ENCODE measurements around the gene FGFBP3.
"Not testable (repeated sequence)": the region's sequence is repeated elsewhere in the genome, so short reads cannot be mapped to it uniquely, and the experiment has no call there.

FGFBP3 gene

GRCh38 chr10:91896212-91896756 lies 13.0 kb downstream of the FGFBP3 start:
- Histone ChIP-seq H3K4me1 (ENCODE audit: insufficient read depth, low read length, severe bottlenecking) (no peaks in the 10 kb centered on the region), H3K9me3 (ENCODE audit: low read length) (no peaks in the 10 kb centered on the region)

GRCh38 chr10:91894261-91894685 lies 15.0 kb downstream of the FGFBP3 start:
- H3K9ac ChIP-seq (ENCODE audit: low read length); H3K27ac ChIP-seq (ENCODE audit: low read depth, low read length, poor library complexity, severe bottlenecking); H3F3A ChIP-seq (ENCODE audit: insufficient read depth, low read length); H3K9me2 ChIP-seq (ENCODE audit: low read depth, low read length); H3K4me2 ChIP-seq (ENCODE audit: low read length); H3K27me3 ChIP-seq (ENCODE audit: insufficient read depth, low read length); H3K9me3 ChIP-seq (ENCODE audit: low read length); H3K4me3 ChIP-seq (ENCODE audit: low read depth, low read length, poor library complexity, severe bottlenecking); H2AFZ ChIP-seq (ENCODE audit: low read length); H4K20me1 ChIP-seq (ENCODE audit: insufficient read depth, low read length); H3K4me1 ChIP-seq (ENCODE audit: insufficient read depth, low read length, severe bottlenecking); H3K79me2 ChIP-seq (ENCODE audit: insufficient read depth, low read length); H3K36me3 ChIP-seq (ENCODE audit: insufficient read depth, low read length): not testable (repeated sequence)

More at GRCh38 chr10:91896212-91896756, 13.0 kb downstream of the FGFBP3 start:
- Histone ChIP-seq H3F3A (ENCODE audit: insufficient read depth, low read length) (no peaks in the 10 kb centered on the region), H3K36me3 (ENCODE audit: insufficient read depth, low read length) (no peaks in the 10 kb centered on the region), H3K9me2 (ENCODE audit: low read depth, low read length) (no peaks in the 10 kb centered on the region), H3K27ac (ENCODE audit: low read depth, low read length, poor library complexity, severe bottlenecking) (no peak overlapping the region), H3K4me3 (ENCODE audit: low read depth, low read length, poor library complexity, severe bottlenecking) (no peak overlapping the region), H4K20me1 (ENCODE audit: insufficient read depth, low read length) (no peaks in the 10 kb centered on the region), H3K9ac (ENCODE audit: low read length) (no peak overlapping the region), H3K4me2 (ENCODE audit: low read length) (no peak overlapping the region), H3K27me3 (ENCODE audit: insufficient read depth, low read length) (no peaks in the 10 kb centered on the region), H3K79me2 (ENCODE audit: insufficient read depth, low read length) (no peaks in the 10 kb centered on the region), H2AFZ (ENCODE audit: low read length) (no peak overlapping the region)
- no peak for TF ChIP-seq CTCF (IDR thresholded peaks at IDR 0.05; ENCODE audit: low read length)
- no peak for TF ChIP-seq EZH2 (IDR thresholded peaks at IDR 0.05; ENCODE audit: borderline replicate concordance, low read length)

- Histone ChIP-seq H3K4me3 (ENCODE audit: low read depth, low read length, poor library complexity, severe bottlenecking) (no peak overlapping the region), H3K9ac (ENCODE audit: low read length) (no peak overlapping the region), H3K36me3 (ENCODE audit: insufficient read depth, low read length) (no peaks in the 10 kb centered on the region), H3K79me2 (ENCODE audit: insufficient read depth, low read length) (no peaks in the 10 kb centered on the region), H3K9me2 (ENCODE audit: low read depth, low read length) (no peaks in the 10 kb centered on the region), H3K27ac (ENCODE audit: low read depth, low read length, poor library complexity, severe bottlenecking) (no peak overlapping the region), H3K27me3 (ENCODE audit: insufficient read depth, low read length) (no peaks in the 10 kb centered on the region), H3K4me2 (ENCODE audit: low read length) (no peak overlapping the region), H3F3A (ENCODE audit: insufficient read depth, low read length) (no peaks in the 10 kb centered on the region), H4K20me1 (ENCODE audit: insufficient read depth, low read length) (no peaks in the 10 kb centered on the region), H3K9me3 (ENCODE audit: low read length) (no peaks in the 10 kb centered on the region), H3K4me1 (ENCODE audit: insufficient read depth, low read length, severe bottlenecking) (no peaks in the 10 kb centered on the region), H2AFZ (ENCODE audit: low read length) (no peak overlapping the region)
- TF ChIP-seq EZH2 (IDR thresholded peaks at IDR 0.05; ENCODE audit: borderline replicate concordance, low read length) (no peak), CTCF (IDR thresholded peaks at IDR 0.05; ENCODE audit: low read length) (no peak)
These were observed 16.2 kb downstream of the FGFBP3 start for GRCh38 chr10:91893051-91893450.

All from OCI-LY1 (cell line).